IPS-15b (cell line): ENCODE results near the gene THEMIS2.
A peak's percentile ranks its signal among the peaks of the same experiment; 100 is the strongest.
"Not testable (repeated sequence)": the region's sequence is repeated elsewhere in the genome, so short reads cannot be mapped to it uniquely, and the experiment has no call there.

Experiments used
- H3K27me3 ChIP-seq: one replicate; pipeline ENCODE4 v1.6.1; 2013; ENCODE audit warnings: low read length; ENCODE audit not compliant: control insufficient read depth, insufficient read depth
- H3K36me3 ChIP-seq: one replicate; pipeline ENCODE4 v1.6.1; 2013; ENCODE audit warnings: low read length; ENCODE audit not compliant: control insufficient read depth, insufficient read depth
- H3K4me1 ChIP-seq: one replicate; pipeline ENCODE4 v1.6.1; 2013; ENCODE audit warnings: mild to moderate bottlenecking, low read length; ENCODE audit not compliant: control insufficient read depth, insufficient read depth
- H3K4me3 ChIP-seq: one replicate; pipeline ENCODE4 v1.5.1; 2013; ENCODE audit warnings: low read depth, low read length
- H3K9ac ChIP-seq: one replicate; pipeline ENCODE4 v1.6.1; 2013; ENCODE audit warnings: low read depth, mild to moderate bottlenecking, low read length
- H3K9me3 ChIP-seq: one replicate; pipeline ENCODE4 v1.6.1; 2013; ENCODE audit warnings: mild to moderate bottlenecking, low read length; ENCODE audit not compliant: control insufficient read depth, insufficient read depth

THEMIS2 gene

DNA sequence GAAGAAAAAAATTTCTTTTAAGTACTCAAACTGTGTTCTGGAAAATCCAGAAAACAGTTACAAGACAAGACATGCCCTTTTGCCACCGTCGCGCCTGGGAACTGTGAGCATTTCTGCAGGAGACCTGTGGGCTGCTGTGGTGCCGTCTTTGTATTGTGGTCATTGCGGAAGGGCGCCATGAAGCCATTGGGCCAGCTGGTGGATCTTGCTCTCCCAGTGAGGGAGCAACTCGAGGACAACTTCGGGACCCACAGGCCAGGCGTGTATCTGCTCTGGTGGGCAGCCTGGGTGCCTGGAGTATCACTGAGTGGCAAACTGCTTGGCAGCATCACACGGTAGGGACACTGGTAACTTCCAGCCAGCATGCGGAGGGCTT, 3.8 kb upstream of the THEMIS2 start:
- Histone ChIP-seq H3K4me3 (no peak overlapping the region), H3K9ac (no peak overlapping the region), H3K27me3 (peaks cover 2% of the 10 kb centered on the region), H3K9me3 (no peaks in the 10 kb centered on the region), H3K36me3 (no peaks in the 10 kb centered on the region), H3K4me1 (peaks cover 3% of the 10 kb centered on the region)

- no peak overlapping the region for H3K9ac ChIP-seq
- H3K4me1 ChIP-seq, result peaks cover 3% of the 10 kb centered on the region
- H3K36me3 ChIP-seq, result no peaks in the 10 kb centered on the region
- H3K27me3 ChIP-seq, result peaks cover 2% of the 10 kb centered on the region
- H3K4me3 ChIP-seq, result no peak overlapping the region
- H3K9me3 ChIP-seq, result no peaks in the 10 kb centered on the region
These were observed 3.2 kb upstream of the THEMIS2 start for GRCh38 chr1:27868932-27869718.

DNA sequence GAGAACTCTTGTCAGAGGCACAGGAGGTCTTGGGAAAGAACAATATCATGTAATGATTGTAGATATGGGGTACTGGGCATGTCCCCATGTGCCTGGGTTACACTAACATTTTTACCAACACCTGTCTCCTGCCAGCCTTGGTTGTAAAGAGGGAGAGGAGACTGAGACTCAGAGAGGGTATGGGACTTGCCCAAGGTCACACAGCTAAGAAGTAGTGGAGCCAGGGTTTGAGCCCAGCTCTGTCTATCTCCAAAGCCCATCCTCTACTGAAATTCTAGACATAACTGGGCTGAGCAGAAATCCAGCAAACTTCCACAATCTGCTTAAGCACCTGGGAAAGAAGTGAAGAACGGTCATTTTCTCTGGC, 2.6 kb upstream of the THEMIS2 start:
- H3K27me3 ChIP-seq, result peaks cover 2% of the 10 kb centered on the region
- H3K4me3 ChIP-seq, result no peak overlapping the region
- peaks cover 3% of the 10 kb centered on the region for H3K4me1 ChIP-seq
- no peak overlapping the region for H3K9ac ChIP-seq
- H3K9me3 ChIP-seq, result no peaks in the 10 kb centered on the region
- no peaks in the 10 kb centered on the region for H3K36me3 ChIP-seq

GRCh38 chr1:27871076-27871475, 1.3 kb upstream of the THEMIS2 start:
- not testable (repeated sequence) for H3K36me3 ChIP-seq, H3K9me3 ChIP-seq, H3K4me1 ChIP-seq, H3K27me3 ChIP-seq, H3K9ac ChIP-seq, H3K4me3 ChIP-seq

DNA sequence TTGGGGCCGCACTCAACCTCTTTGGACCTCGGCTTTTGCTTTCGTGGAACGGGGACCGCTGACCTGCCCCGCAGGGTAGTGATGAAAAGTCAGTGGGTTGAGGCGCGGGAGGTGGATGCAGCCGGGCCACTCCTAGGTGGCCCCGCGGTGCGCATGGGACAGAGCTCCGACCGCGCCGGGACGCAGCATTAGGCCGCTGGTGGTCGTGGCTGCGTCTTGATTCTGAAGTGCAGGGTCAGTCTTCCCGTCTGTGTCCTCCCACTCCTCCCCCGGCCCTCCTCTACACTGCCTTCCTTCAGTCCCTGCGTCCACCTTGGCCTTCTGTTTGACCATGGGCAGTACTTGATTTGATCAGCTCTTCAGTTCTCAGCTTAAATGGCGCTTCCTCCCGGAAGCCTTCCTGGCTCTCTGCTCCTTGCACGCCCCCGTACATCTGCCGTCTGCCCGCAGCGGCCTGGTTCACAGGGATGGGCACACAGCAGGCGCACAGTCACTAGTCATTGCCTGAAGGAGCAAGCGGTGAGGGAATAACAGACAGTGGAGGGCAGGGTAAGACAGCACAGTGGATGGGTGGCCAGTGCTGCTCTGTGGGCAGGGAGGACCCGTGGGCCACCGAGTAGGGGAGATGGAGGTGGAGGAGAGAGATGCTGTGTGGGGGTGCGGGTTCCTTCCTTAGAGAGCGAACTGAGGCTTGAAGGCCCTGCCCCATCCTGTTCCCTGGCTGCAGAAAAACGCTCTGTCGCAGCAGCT, 633 bp downstream of the THEMIS2 start:
- H3K4me1 ChIP-seq, result peaks cover 3% of the 10 kb centered on the region
- peak overlapping the region; percentile 70 for H3K9ac ChIP-seq
- H3K4me3 ChIP-seq, result peak overlapping the region; percentile 97
- H3K9me3 ChIP-seq, result no peaks in the 10 kb centered on the region
- H3K27me3 ChIP-seq, result peaks cover 2% of the 10 kb centered on the region
- H3K36me3 ChIP-seq, result no peaks in the 10 kb centered on the region

- H3K27me3 ChIP-seq, result peaks cover 2% of the 10 kb centered on the region
- H3K4me1 ChIP-seq, result peaks cover 3% of the 10 kb centered on the region
- no peaks in the 10 kb centered on the region for H3K36me3 ChIP-seq
- no peak overlapping the region for H3K4me3 ChIP-seq
- H3K9ac ChIP-seq, result no peak overlapping the region
- H3K9me3 ChIP-seq, result no peaks in the 10 kb centered on the region
These were observed 1.5 kb downstream of the THEMIS2 start for GRCh38 chr1:27873671-27874384.

DNA sequence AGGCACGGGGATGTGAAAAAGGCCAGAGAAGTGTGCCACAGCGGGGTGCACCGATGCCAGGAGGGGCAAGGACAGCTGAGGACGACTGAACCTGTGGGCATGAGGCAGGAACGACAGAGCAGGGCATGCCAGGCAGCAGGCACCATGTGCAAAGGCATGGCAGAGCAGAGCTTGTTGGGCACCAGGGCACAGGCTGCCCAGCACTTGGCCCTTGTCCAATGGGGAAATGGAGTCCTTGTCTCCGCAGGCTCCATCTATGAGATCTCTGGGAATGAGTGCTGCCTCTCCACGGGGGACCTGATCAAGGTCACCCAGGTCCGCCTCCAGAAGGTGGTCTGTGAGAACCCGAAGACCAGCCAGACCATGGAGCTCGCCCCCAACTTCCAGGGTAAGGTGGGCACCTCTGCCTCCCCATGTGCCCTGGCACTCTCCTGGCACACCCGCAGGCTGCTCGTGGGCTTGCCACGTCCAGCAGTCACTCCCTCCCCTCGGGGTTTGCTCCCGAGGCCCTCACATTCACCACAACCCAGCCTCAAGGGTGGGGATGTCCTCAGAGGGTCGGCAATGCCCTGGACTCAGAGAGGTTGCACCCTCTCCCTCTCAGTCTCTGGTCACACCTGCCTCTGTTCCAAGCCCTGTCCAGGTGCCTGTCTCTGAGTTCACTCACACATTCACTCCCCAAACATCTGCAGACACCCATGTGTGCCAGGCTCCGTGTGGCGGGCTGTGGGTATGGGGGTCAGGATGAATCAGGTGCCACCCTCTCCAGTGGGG, 4.2 kb downstream of the THEMIS2 start:
- Histone ChIP-seq H3K4me1 (peaks cover 3% of the 10 kb centered on the region), H3K4me3 (no peak overlapping the region), H3K36me3 (peaks cover 4% of the 10 kb centered on the region), H3K27me3 (peaks cover 2% of the 10 kb centered on the region), H3K9me3 (no peaks in the 10 kb centered on the region), H3K9ac (no peak overlapping the region)

GRCh38 chr1:27877115-27877416, 4.7 kb downstream of the THEMIS2 start:
- no peak overlapping the region for H3K9ac ChIP-seq
- no peak overlapping the region for H3K4me3 ChIP-seq
- H3K9me3 ChIP-seq, result no peaks in the 10 kb centered on the region
- peaks cover 3% of the 10 kb centered on the region for H3K4me1 ChIP-seq
- H3K36me3 ChIP-seq, result peaks cover 4% of the 10 kb centered on the region
- peaks cover 2% of the 10 kb centered on the region for H3K27me3 ChIP-seq

DNA sequence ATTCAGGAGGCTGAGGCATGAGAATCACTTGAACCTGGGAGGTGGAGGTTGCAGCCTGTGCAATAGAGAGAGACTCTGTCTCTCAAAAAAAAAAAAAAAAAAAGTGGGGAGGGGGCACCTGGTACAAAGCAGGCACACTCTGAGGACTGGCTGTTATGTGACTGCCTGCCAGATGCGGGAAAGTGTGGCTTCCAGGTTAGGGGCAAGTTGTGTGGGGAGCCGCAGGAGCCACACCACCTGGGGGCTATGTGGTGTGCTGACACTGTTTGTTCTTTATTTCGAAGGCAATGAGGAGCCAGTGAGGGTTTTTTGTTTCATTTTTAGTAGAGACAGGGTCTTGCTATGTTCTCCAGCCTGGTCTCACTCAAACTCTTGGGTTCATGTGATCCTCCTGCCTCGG, 5.7 kb downstream of the THEMIS2 start:
- Histone ChIP-seq H3K9ac (no peak overlapping the region), H3K9me3 (no peaks in the 10 kb centered on the region), H3K27me3 (peaks cover 1% of the 10 kb centered on the region), H3K4me3 (no peak overlapping the region), H3K36me3 (peaks cover 9% of the 10 kb centered on the region), H3K4me1 (peaks cover 3% of the 10 kb centered on the region)

DNA sequence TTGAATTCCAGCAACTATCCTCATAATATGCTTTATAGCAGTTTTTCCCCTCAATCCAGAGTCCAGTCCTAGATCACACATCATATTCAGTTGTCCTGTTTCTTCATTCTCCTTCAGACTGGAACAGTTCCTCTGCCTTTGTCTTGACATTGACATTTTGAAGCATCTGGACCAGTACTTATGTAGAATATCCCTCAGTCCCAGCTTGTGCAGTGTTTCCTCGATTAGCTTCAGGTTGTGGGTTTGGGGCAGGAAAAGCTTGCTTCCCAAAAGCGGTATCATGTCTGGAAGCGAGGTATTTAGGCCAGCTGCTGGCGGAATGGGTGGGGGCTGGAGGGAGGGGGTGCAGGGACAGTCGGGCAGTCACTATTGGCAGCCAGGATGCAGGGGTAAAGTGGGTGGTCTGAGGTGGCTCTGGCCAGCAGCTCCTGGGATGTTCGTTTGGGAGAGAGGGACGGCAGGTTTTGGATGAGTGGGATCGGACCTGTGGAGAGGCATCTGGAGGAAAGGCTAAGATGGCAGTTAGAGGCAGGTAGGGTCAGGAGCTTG, 6.5 kb downstream of the THEMIS2 start:
- Histone ChIP-seq H3K36me3 (peaks cover 14% of the 10 kb centered on the region), H3K9me3 (no peaks in the 10 kb centered on the region), H3K9ac (no peak overlapping the region), H3K4me1 (no peaks in the 10 kb centered on the region), H3K27me3 (no peaks in the 10 kb centered on the region), H3K4me3 (no peak overlapping the region)

- Histone ChIP-seq H3K36me3 (peaks cover 15% of the 10 kb centered on the region), H3K27me3 (no peaks in the 10 kb centered on the region), H3K4me3 (no peak overlapping the region), H3K9ac (no peak overlapping the region), H3K9me3 (no peaks in the 10 kb centered on the region), H3K4me1 (no peaks in the 10 kb centered on the region)
These were observed 7.2 kb downstream of the THEMIS2 start for GRCh38 chr1:27879374-27880082.
